ENCODE data around the gene TBC1D20. TPM values are rescaled to one million over a fixed set of nuclear protein-coding genes. Genes with fewer than 3 reads are reported as not detected.

The TBC1D20 gene
- total RNA-seq, 1 experiment from 2014 or later = 32.8 TPM

DNA sequence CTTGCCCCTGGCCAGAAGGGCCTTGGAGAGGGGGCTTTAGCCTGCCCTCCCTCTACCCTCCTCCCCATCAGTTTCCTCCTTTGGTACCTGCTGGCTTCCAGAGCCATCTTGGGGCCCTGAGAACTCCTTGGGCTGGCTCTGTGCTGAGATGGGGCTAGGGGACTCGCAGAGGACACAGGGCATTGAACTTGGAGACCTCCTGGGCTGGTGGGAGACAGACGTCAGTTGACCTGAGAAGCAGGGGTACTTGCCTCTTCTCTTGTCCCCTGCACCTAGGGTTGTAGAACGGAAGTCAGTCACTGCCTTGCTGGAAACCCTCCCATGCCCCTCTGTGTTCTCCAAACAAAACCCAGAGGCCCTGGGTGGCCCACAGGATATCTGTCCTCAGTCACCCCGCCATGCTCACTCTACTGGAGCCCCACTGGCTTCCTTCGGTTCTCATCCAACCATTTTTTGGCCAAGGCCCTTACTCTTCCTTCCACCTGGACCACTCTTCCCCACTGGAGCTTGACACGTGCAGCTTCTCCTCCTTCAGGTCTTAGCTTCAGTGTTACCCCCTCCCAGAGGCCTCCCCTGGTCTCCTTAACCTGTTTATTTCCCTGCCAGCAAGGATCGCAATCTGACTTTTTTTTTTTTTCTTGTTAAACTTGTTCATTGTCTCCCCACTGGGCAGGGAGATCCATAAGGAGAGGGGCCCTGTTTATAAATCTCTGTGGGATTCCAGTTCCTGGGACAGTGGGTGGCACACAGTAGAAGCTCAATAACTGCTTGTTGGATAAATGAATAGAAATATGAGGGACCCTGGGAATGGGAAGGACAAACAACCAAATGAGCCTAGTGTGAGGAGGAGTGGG lies 53.3 kb downstream of the TBC1D20 start:
- Histone ChIP-seq H3K27ac (peak overlapping the region; percentile 74), H3K9me2 (ENCODE audit: insufficient read depth) (no peaks in the 10 kb centered on the region), H3K4me3 (peak overlapping the region; percentile 86), H3K36me3 (ENCODE audit: low read depth) (peaks cover 32% of the 10 kb centered on the region), H3K79me2 (ENCODE audit: low read depth) (peaks cover 57% of the 10 kb centered on the region), H2AFZ (no peak overlapping the region; the same call in 1 of the 2 replicates), H3K4me1 (replicated peaks; ENCODE audit: insufficient read depth) (peaks cover 32% of the 10 kb centered on the region), H4K20me1 (ENCODE audit: insufficient read depth) (peaks cover 6% of the 10 kb centered on the region), H3K4me2 (peak overlapping the region; percentile 96), H3K27me3 (ENCODE audit: insufficient read depth, low read depth) (no peaks in the 10 kb centered on the region), H3K9me3 (ENCODE audit: insufficient read depth, low read depth) (no peaks in the 10 kb centered on the region), H3F3A (ENCODE audit: insufficient read depth, low read depth) (peaks cover 15% of the 10 kb centered on the region; the same call in 1 of the 2 replicates)
- ChIA-PET POLR2A (ENCODE audit: unreplicated experiment) (interaction anchor here (0.6 kb wide), 1 partner anchor 23 kb away, joined by 7 read pairs; no protein-coding TSS in a partner anchor), CTCF (interaction anchor here (0.7 kb wide), 1 partner anchor 329 kb away, joined by 3 read pairs; no protein-coding TSS in a partner anchor)
- BruUV-seq (replicated peaks) = no TSS peak
- DNase-seq = no peak
- TF ChIP-seq EZH2 (IDR thresholded peaks at IDR 0.05; ENCODE audit: low read depth) = no peak
- TF ChIP-seq, protein P1, sequence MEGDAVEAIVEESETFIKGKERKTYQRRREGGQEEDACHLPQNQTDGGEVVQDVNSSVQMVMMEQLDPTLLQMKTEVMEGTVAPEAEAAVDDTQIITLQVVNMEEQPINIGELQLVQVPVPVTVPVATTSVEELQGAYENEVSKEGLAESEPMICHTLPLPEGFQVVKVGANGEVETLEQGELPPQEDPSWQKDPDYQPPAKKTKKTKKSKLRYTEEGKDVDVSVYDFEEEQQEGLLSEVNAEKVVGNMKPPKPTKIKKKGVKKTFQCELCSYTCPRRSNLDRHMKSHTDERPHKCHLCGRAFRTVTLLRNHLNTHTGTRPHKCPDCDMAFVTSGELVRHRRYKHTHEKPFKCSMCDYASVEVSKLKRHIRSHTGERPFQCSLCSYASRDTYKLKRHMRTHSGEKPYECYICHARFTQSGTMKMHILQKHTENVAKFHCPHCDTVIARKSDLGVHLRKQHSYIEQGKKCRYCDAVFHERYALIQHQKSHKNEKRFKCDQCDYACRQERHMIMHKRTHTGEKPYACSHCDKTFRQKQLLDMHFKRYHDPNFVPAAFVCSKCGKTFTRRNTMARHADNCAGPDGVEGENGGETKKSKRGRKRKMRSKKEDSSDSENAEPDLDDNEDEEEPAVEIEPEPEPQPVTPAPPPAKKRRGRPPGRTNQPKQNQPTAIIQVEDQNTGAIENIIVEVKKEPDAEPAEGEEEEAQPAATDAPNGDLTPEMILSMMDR (conservative IDR thresholded peaks at IDR 0.05) = no peak
- intact Hi-C loops (cut with micrococcal nuclease; ENCODE audit: unreplicated experiment) = no loop called here

GRCh38 chr20:407953-408842 lies 54.1 kb downstream of the TBC1D20 start, which contains the start of gene RBCK1:
Gene RBCK1, plus strand, starts transcription at chr20:408299. Its CDS starts 459 bp downstream, at chr20:408758.
- DNase-seq = peak; percentile 53 to 89
- Histone ChIP-seq H3K36me3 (ENCODE audit: low read depth) (peaks cover 28% of the 10 kb centered on the region), H3K4me1 (replicated peaks; ENCODE audit: insufficient read depth) (peaks cover 32% of the 10 kb centered on the region), H3K4me2 (peak within 1 kb of the TSS; percentile 96), H3F3A (ENCODE audit: insufficient read depth, low read depth) (peaks cover 17% of the 10 kb centered on the region; the same call in 1 of the 2 replicates), H4K20me1 (ENCODE audit: insufficient read depth) (no peaks in the 10 kb centered on the region), H3K79me2 (ENCODE audit: low read depth) (peaks cover 48% of the 10 kb centered on the region), H3K27me3 (ENCODE audit: insufficient read depth, low read depth) (no peaks in the 10 kb centered on the region), H3K9me2 (ENCODE audit: insufficient read depth) (no peaks in the 10 kb centered on the region), H3K27ac (peak within 1 kb of the TSS; percentile 74), H3K4me3 (peak within 1 kb of the TSS; percentile 86), H2AFZ (peak within 1 kb of the TSS; percentile 63), H3K9me3 (ENCODE audit: insufficient read depth, low read depth) (peaks cover 6% of the 10 kb centered on the region; the same call in 1 of the 2 replicates)
- ChIA-PET CTCF (interaction anchor here (1.2 kb wide), 2 partner anchors 46 to 360 kb away, joined by 3 to 10 read pairs; partner anchors contain the start of gene SLC52A3), POLR2A (ENCODE audit: unreplicated experiment) (interaction anchor here (1.3 kb wide), 1 partner anchor 38 kb away, joined by 7 read pairs; no protein-coding TSS in a partner anchor)
- TF ChIP-seq, protein P1 (conservative IDR thresholded peaks at IDR 0.05) = no peak
- TF ChIP-seq EZH2 (IDR thresholded peaks at IDR 0.05; ENCODE audit: low read depth) = no peak
- BruUV-seq (replicated peaks) = TSS peak; percentile 30
- intact Hi-C loops (cut with micrococcal nuclease; ENCODE audit: unreplicated experiment) = loop anchor here (1.0 to 2.0 kb wide), 2 partner anchors 27 to 46 kb away; partner anchors contain the start of gene TRIB3
